Ishikawa (cell line): ENCODE data around the gene ELMO1.

ENCODE experiments used
- CREB1 ChIP-seq: IDR thresholded peaks from 2 replicates; pipeline ENCODE4 v1.6.1; 2012; ENCODE audit warnings: low read depth
- EGR1 ChIP-seq: IDR thresholded peaks from 2 replicates; pipeline ENCODE4 v1.6.1; 2012
- EP300 ChIP-seq: IDR thresholded peaks from 2 replicates; pipeline ENCODE4 v1.6.1; 2012; ENCODE audit warnings: borderline replicate concordance
- NFIC ChIP-seq: IDR thresholded peaks from 2 replicates; pipeline ENCODE4 v1.6.1; 2012
- RAD21 ChIP-seq: IDR thresholded peaks from 2 replicates; pipeline ENCODE4 v1.6.1; 2012; ENCODE audit warnings: low read depth
- TAF1 ChIP-seq: IDR thresholded peaks from 2 replicates; pipeline ENCODE4 v1.6.1; 2012; ENCODE audit warnings: low read depth, mild to moderate bottlenecking
- TCF12 ChIP-seq: IDR thresholded peaks from 2 replicates; pipeline ENCODE4 v1.6.1; 2012; ENCODE audit warnings: low read depth
- TEAD4 ChIP-seq: IDR thresholded peaks from 2 replicates; pipeline ENCODE4 v1.6.1; 2012
- YY1 ChIP-seq: IDR thresholded peaks from 2 replicates; pipeline ENCODE4 v1.6.1; 2012; ENCODE audit warnings: low read depth
- TF ChIP-seq, protein P1 (sequence below): IDR thresholded peaks from 2 replicates; pipeline ENCODE4 v1.6.1; 2012
- TF ChIP-seq, protein P2 (sequence below): IDR thresholded peaks from 2 replicates; pipeline ENCODE4 v1.6.1; 2012; ENCODE audit warnings: low read depth, mild to moderate bottlenecking
- TF ChIP-seq, protein P3 (sequence below): IDR thresholded peaks from 2 replicates; pipeline ENCODE4 v1.6.1; 2012

DNA sequence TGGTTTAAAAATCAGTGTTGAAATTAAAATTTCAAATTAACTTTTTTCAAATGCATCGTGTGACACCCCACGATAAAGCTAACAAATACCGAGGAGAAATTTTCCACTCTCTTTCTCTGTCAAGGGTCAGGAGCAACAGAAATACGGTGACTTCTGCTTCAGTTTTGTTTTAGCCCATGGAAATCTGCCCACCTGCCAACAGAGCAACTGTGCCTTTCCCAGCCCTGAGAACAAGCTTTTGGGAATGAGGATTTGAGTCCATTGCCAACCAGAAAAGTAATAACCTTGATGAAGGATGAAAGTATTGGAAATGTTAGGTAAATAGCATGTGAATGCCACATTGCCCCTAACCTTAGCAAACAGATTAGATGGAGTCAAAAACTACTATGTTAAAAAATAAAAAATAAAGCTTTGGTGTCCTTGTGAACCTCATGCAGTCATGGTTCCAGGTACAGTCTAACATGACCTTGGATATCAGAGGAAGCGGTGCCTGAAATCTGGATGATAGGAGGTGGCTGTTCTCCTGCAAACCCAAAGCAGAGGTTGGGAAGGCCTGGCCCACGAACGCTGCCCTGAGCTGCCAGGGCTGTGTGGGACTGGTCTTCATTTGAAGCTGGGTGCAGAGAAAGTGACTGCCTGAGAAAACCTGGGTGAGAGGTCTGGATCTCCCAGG lies 296.8 kb downstream of the ELMO1 start:
- TF ChIP-seq RAD21 (no peak), EGR1 (no peak), TEAD4 (no peak), YY1 (no peak), TCF12 (no peak), EP300 (no peak), CREB1 (no peak), NFIC (no peak), TAF1 (no peak)
- TF ChIP-seq, protein P1, sequence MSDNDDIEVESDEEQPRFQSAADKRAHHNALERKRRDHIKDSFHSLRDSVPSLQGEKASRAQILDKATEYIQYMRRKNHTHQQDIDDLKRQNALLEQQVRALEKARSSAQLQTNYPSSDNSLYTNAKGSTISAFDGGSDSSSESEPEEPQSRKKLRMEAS, result no peak
- TF ChIP-seq, protein P2, sequence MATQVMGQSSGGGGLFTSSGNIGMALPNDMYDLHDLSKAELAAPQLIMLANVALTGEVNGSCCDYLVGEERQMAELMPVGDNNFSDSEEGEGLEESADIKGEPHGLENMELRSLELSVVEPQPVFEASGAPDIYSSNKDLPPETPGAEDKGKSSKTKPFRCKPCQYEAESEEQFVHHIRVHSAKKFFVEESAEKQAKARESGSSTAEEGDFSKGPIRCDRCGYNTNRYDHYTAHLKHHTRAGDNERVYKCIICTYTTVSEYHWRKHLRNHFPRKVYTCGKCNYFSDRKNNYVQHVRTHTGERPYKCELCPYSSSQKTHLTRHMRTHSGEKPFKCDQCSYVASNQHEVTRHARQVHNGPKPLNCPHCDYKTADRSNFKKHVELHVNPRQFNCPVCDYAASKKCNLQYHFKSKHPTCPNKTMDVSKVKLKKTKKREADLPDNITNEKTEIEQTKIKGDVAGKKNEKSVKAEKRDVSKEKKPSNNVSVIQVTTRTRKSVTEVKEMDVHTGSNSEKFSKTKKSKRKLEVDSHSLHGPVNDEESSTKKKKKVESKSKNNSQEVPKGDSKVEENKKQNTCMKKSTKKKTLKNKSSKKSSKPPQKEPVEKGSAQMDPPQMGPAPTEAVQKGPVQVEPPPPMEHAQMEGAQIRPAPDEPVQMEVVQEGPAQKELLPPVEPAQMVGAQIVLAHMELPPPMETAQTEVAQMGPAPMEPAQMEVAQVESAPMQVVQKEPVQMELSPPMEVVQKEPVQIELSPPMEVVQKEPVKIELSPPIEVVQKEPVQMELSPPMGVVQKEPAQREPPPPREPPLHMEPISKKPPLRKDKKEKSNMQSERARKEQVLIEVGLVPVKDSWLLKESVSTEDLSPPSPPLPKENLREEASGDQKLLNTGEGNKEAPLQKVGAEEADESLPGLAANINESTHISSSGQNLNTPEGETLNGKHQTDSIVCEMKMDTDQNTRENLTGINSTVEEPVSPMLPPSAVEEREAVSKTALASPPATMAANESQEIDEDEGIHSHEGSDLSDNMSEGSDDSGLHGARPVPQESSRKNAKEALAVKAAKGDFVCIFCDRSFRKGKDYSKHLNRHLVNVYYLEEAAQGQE, result no peak
- TF ChIP-seq, protein P3, sequence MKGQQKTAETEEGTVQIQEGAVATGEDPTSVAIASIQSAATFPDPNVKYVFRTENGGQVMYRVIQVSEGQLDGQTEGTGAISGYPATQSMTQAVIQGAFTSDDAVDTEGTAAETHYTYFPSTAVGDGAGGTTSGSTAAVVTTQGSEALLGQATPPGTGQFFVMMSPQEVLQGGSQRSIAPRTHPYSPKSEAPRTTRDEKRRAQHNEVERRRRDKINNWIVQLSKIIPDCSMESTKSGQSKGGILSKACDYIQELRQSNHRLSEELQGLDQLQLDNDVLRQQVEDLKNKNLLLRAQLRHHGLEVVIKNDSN, result no peak
